GM19099 (cell line): Measurements from ENCODE around the gene NDUFS7.
A peak's percentile ranks its signal among the peaks of the same experiment; 100 is the strongest.

Experiments
- POLR2A ChIP-seq: IDR thresholded peaks from 3 replicates; pipeline ENCODE4 v1.6.1; 2011; ENCODE audit warnings: low read depth; ENCODE audit not compliant: insufficient read length; ENCODE audit errors: extremely low read depth

The NDUFS7 gene

GRCh38 chr19:1360818-1361461, 22.8 kb upstream of the NDUFS7 start:
- TF ChIP-seq POLR2A: no peak

GRCh38 chr19:1361601-1362386, 21.9 kb upstream of the NDUFS7 start:
- no peak for TF ChIP-seq POLR2A

- no peak for TF ChIP-seq POLR2A
Measured at GRCh38 chr19:1362387-1363257, 21.1 kb upstream of the NDUFS7 start.

GRCh38 chr19:1363599-1363998, 20.1 kb upstream of the NDUFS7 start:
- no peak for TF ChIP-seq POLR2A

- TF ChIP-seq POLR2A: no peak
Measured at GRCh38 chr19:1364070-1364704, 19.5 kb upstream of the NDUFS7 start.

GRCh38 chr19:1365319-1366269, 18.1 kb upstream of the NDUFS7 start:
- no peak for TF ChIP-seq POLR2A

- no peak for TF ChIP-seq POLR2A
Measured at GRCh38 chr19:1366296-1366695, 17.4 kb upstream of the NDUFS7 start.

GRCh38 chr19:1366899-1367870, 16.5 kb upstream of the NDUFS7 start:
- TF ChIP-seq POLR2A: peak; percentile 28

- no peak for TF ChIP-seq POLR2A
Measured at GRCh38 chr19:1369214-1369805, 14.4 kb upstream of the NDUFS7 start.

GRCh38 chr19:1370579-1371361, 12.9 kb upstream of the NDUFS7 start:
- TF ChIP-seq POLR2A: no peak

- TF ChIP-seq POLR2A: no peak
Measured at GRCh38 chr19:1373042-1373533, 10.6 kb upstream of the NDUFS7 start.
